HG03460 (cell line): ENCODE measurements around the gene FILIP1L.

Source experiments
- ATAC-seq: cut with Tn5 transposase; IDR thresholded peaks from one replicate; pipeline ENCODE4 v1.9.1; 2021; ENCODE audit not compliant: unreplicated experiment

Gene FILIP1L

GRCh38 chr3:99955773-99956562 lies 158.3 kb downstream of the FILIP1L start:
- ATAC-seq: no peak

DNA sequence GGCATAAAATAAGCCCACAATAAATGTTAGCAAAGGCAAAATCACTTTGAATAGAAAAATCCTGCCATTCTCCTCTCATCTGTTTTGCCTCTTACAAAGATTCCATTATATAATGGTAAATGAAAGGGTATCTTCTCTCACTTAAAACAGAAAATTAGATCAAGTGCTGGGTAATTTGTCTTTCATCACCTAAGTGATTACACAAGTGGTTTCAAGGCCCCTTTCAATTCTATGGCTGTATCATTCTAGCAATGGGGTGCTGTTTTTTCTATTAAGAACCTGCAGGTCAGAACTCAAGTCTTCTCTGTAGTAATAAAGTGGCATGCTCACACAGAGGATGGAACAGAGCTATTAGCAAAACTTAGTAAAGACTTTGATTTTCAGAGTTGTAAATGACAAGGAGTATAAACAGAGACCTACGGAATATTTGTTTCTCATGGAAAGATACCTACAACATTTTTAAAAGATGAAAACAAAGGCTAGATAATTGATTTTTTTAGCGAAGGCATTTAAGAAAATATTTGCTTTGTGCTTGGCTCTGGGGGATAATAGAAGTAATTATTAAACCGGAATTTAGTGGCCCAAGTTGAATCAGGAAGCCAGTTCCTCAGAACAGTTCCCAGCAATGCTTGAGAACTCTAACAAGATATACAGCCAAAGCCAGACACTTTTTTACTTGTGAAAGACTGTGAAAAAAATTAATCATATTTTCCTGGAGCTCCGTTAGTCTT lies 159.2 kb downstream of the FILIP1L start:
- ATAC-seq: no peak

DNA sequence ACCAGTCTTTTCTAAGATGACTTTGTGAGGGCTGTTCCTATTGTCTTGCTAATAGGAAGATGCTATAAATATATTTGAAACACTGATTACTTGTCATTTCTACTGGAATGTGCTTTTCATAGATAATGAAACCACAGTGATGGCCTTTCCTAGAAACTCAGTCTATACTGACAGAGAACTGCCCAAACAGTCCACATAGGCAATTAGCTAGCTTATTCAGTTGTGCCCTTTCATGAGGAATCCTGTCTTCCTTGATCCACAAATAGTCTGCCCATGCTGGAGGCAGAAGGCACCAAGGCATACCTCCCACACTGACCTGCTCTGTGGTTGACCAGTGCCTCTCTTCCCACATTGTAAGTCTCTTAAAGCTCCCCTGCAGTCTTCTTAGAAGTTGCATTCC lies 160.7 kb downstream of the FILIP1L start:
- no peak for ATAC-seq

DNA sequence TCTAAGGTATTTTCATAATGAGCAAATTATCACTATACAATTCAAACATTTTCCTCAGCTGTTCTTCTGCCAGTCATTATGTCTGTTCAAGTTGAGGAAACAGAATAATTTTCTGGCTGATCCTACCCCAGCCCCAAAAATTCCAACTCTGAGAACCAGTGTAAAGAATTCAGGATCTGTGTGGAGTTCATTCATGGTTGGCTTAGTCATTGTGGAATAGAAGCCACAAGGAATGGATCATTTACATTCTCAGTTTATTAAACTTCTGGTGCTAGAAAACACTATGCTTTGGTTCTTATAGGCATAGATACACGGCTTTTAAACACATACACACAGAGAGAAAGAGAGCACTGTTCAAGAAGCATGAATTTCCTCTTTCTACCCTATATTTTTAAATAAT lies 162.0 kb downstream of the FILIP1L start:
- no peak for ATAC-seq

DNA sequence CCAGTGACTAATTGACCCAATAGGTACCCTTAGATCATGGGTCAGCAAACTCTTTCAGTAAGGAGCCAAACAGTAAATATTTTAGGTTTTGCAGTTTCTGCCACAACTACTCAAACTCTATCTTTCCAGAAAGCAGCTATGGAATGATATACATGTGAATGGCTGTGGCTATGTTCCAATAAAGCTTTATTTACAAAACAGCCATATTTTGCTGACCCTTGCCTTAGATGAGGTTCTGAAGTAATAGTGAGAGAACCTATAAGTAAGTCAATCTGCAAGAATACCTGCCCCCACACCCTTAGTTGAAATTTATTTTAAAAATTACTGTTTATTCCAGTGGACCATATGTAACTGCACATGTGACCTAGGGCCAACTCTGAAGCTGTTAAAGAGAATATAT lies 162.6 kb downstream of the FILIP1L start:
- ATAC-seq: no peak

DNA sequence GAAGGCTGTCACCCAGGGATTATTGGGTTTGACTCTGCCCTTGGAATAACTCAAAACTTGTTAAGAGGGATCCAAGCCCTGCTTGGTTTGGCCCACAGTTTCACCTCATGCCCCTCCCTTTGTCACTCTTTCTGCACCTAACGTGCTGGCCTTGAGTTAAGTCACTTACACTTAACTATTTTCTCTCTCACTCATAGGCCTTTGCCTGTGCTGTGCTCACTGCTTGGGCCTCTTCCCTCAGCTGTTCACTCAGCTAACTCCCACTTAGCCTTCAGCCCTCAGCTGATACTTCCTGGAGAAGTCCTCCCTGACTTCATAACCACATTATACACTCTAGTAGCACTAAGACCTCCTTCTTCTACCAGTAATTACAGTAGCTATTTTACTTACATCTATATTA lies 163.4 kb downstream of the FILIP1L start:
- ATAC-seq: no peak

GRCh38 chr3:99949956-99950670 lies 164.2 kb downstream of the FILIP1L start:
- ATAC-seq: no peak

GRCh38 chr3:99948467-99949089 lies 165.7 kb downstream of the FILIP1L start:
- no peak for ATAC-seq

GRCh38 chr3:99947356-99947755 lies 166.9 kb downstream of the FILIP1L start:
- ATAC-seq: no peak

GRCh38 chr3:99945328-99945995 lies 168.8 kb downstream of the FILIP1L start:
- no peak for ATAC-seq

GRCh38 chr3:99943931-99944761 lies 170.2 kb downstream of the FILIP1L start:
- no peak for ATAC-seq

DNA sequence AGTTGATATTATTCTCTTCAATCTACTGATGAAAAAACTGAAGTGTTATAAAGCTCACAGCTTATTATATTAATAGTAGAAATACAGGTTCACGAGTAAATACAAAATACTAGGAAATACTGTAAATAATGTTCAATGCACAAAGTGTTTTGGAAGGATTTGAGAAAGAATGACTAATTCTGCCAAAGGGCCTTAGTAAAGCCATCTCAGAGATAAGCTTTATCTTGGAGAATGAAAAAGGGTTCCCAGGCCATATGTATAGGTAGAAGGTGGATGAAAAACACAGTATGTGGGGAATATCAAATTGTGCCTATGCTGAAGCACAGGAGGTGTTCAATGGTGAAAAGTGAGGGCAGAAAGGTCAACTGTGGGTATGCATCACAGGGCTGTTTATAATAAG lies 173.1 kb downstream of the FILIP1L start:
- ATAC-seq: no peak

GRCh38 chr3:99940350-99940749 lies 174.0 kb downstream of the FILIP1L start:
- ATAC-seq: no peak

DNA sequence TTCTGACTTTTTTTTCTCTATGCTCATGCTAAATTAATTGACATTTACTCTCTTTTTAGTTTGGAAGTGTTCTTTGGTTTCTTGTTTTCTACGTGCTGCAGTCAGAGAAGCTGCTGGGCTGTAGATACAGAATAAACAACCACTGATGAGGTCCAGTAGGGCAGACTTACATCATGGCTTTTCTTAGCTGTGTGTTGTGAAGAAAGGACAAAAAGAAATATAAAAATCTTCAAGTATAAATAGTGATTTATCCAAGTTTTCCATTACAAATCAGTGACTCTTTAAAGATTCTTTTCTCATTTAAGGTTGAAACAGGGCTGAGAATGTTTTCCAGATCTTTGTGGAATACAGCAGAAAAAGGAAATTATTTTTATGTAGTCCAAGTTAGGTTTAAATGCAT lies 174.4 kb downstream of the FILIP1L start:
- ATAC-seq: no peak

DNA sequence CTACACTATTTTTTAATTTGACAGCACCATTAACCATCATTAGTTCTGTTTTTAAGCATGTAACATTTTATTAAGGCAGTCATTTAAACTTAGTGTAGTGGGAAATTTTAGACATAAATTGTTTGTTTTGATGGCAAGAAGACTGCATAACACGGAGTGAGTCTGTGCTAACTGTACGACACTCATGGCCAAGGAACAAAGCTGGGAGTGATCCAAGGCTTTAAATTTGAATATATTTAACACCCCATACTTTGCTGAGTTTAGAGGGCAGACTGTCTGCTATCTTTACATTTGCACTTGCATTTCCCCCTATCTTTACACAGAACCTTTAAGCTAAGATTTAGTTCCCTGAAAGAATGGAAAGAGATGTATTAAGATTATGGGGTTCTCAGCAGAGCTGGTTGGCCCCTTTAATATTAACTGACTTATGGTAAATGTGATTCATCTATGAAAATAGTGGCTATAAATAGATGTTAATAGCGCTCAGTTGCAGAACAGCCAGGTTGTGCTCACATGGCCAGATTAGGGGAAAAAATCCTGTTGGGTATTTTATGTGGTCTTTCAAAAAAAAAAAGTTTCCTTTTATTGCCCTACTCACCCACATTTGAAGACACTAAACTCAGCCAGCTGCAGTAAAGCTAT lies 175.9 kb downstream of the FILIP1L start:
- ATAC-seq: peak; percentile 45

- no peak for ATAC-seq
Measured at GRCh38 chr3:99934975-99935797, 179.1 kb downstream of the FILIP1L start.

- no peak for ATAC-seq
Measured at GRCh38 chr3:99933971-99934750, 180.1 kb downstream of the FILIP1L start.

GRCh38 chr3:99931059-99931458 lies 183.2 kb downstream of the FILIP1L start:
- ATAC-seq: no peak
